ENCODE data around the gene RPS19. TPM values are rescaled to one million over a fixed set of nuclear protein-coding genes. Genes with fewer than 3 reads are reported as not detected.
"Not testable (repeated sequence)": the region's sequence is repeated elsewhere in the genome, so short reads cannot be mapped to it uniquely, and the experiment has no call there.

Gene RPS19
- total RNA-seq, 4 donors from 2014 or later: 559 to 757 (median 617) TPM

DNA sequence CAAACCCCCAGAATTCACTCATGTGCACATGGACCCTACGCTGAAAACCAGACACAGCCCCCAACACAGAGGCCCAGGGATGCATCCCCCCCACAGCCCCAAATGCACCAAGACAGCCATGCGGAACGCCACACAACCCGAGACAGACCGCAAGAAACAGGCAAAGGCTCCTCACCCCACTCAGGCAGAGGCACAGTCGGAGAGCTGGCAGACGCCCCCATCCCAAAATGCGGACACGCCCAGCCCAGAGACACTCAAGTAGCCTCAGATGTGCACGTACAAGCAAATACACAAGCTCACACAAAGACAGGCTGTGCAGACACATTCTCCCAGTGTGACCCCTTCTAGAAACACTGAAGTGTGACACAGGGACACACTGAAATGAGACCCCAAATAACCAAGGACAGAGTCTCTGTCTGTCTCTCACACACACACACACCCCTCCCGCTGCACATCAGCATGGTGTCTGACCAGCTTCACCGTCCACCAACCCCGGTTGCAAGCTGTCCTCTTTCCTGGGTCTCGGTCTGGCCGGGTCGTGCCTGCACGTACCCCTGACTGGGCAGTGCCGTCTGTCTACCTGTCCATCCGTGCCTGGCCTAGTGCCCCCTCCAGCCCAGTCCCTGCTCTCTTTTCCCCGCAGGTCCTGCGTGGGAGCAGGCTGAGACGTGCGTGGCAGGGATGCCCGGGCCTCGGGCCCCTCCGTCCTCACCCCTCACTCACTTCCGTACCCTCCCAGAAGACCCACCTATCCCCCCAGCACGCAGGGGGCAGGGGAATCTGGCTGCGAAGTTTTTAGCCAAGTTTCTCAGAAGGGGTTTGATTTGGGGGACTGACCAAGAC is 52.1 kb downstream of the RPS19 start:
- no peak for ATAC-seq (ENCODE audit: low FRiP score)
- no peak for TF ChIP-seq CTCF (IDR thresholded peaks at IDR 0.05)

DNA sequence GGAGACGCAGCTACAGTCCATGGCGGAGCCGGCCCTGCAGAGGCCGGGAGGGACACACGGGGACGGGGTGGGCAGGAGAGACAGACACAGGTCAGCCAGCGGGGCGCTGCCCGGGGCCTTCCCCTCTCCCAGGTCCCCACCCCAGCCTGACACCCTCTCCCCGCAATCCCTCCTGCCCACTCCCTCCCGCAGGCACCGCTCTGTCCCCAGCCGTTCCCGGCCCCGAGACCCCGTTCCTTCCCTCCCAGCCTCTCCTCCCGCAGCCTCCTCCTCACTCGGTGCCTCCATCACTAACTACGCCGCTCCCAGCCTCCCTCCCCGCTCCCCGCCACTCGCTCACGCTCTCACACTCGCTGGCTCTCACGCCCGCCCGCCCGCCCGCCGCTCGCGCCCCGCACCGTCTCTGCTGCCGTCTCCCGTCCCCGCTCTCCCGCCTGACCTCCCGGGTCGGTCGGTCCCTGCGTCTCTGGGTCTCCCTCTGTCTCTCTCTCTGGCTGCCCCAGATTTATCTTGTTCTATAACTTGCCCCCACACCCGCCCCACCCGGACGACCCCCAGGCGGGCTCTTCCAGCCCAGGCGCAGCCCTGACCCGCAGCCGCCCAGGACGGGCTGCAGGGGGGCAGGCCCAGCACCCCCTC is 53.0 kb downstream of the RPS19 start:
- no peak for ATAC-seq (ENCODE audit: low FRiP score)
- TF ChIP-seq CTCF (IDR thresholded peaks at IDR 0.05): no peak

More for the DNA sequence above, 52.1 kb downstream of the RPS19 start:
- no peak for DNase-seq (ENCODE audit: low spot score)

DNA sequence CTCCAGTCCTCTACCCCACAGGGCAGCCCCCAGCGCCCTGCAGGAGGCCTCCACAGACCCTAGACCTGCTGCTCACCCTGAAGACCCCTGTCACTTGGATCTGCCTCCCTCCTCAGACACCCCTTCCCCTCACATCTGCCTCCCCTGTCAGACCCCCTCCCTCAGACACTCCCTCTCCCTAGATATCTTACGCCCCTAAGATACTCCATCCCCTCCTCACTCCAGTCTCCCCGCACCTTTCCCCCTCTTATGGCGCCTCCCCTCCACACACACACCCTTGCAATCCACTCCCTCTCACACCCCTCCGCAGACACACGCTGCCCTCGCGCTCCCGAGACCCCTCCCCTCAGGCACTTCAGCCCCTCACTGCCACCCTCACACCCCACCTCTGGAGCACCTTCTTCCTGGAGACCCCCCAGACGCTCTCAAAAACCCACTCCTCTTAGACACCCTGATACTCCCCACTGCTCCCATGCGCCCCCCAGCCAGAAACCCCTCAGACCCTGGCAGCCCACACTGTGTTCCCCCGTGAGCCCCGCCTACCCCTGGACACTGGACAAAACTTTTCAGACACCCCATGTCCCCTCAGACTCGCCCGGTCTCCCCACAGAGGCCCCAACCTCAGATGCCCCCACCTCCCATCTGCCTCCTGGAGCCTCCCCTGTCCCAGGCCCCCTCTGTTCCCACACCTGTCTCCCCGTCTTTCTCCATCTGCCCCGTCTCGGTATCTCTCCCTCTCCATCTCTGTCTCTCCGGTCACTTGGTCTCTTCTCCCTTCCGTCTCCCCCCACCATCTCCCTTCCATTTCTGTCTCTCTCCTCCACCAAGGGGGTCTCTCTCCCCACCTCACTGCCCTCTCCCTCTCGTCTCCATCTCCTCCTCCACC is 53.7 kb downstream of the RPS19 start:
- no peak for TF ChIP-seq CTCF (IDR thresholded peaks at IDR 0.05)
- no peak for ATAC-seq (ENCODE audit: low FRiP score)
- no peak for DNase-seq (ENCODE audit: low spot score)

More for the DNA sequence above, 53.0 kb downstream of the RPS19 start:
- DNase-seq (ENCODE audit: low spot score): no peak

DNA sequence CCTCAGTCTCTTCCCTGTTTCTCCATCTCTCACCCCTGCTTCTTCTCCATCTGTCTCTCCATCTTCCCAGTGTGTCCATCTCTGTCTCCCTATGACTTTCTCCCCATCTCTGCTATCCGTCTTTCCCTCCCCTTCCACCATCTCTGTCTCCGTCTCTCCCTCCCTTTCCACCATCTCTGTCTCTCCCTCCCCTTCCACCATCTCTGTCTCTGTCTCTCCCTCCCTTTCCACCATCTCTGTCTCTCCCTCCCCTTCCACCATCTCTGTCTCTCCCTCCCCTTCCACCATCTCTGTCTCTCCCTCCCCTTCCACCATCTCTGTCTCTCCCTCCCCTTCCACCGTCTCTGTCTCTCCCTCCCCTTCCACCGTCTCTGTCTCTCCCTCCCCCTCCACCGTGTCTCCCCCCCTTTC is 54.4 kb downstream of the RPS19 start:
- not testable (repeated sequence) for ATAC-seq (ENCODE audit: low FRiP score); DNase-seq (ENCODE audit: low spot score)

- no peak for ATAC-seq (ENCODE audit: low FRiP score)
- no peak for TF ChIP-seq CTCF (IDR thresholded peaks at IDR 0.05)
- no peak for DNase-seq (ENCODE audit: low spot score)
These were observed 55.1 kb downstream of the RPS19 start for GRCh38 chr19:41915021-41915775.

DNA sequence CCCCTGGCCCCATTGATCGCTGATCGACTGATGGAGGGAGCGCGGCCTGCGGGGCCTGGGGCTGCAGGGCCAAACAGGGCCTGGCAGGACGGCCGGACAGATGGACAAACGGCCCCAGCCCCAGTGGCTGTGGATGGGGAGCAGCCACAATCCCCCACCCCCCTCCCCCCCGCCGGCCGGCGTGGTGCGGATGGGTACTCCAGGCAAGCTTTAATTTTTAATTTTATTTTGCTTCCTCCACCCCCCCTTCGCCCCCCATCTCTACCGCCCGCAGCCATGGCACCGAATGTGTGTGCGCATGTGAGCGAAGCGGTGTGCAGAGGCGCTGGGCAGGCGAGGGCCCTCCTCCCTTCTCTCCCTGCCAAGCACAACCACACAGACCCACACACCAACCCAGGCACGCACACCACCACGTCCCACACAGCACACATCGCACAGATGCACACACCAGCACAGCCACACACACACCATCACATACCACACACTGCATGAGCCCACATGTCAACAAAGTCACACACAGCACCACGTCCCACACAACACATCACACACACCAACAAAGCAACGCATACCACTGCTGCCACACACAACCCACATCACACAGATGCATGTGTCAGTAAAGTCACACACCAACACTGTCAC is 55.8 kb downstream of the RPS19 start:
- ATAC-seq (ENCODE audit: low FRiP score): no peak
- DNase-seq (ENCODE audit: low spot score): no peak
- no peak for TF ChIP-seq CTCF (IDR thresholded peaks at IDR 0.05)
